B cell (primary cell): ENCODE measurements around the gene OR10H1. TPM values are rescaled to one million over a fixed set of nuclear protein-coding genes. Genes with fewer than 3 reads are reported as not detected.

Experiments
- ATAC-seq: fragments of 200-7000 bp; cut with Tn5 transposase; one replicate; pipeline ENCODE4 v1.10.0; 2021; ENCODE audit warnings: low read depth, mild to moderate bottlenecking, moderate number of reproducible peaks, moderate library complexity
- CTCF ChIA-PET: fragments of 350-600 bp; sonication (Branson Sonifier 250); formaldehyde crosslinking; loops from one replicate; lab custom pipeline; 2021; ENCODE audit warnings: antibody characterized with exemption, inconsistent platforms; lab: Charles Lee
- POLR2A ChIA-PET: fragments of 350-600 bp; sonication (Branson Sonifier 250); formaldehyde crosslinking; loops from one replicate; lab custom pipeline; 2021; ENCODE audit warnings: antibody characterized with exemption; lab: Charles Lee
- DNase-seq: peaks from one replicate; pipeline ENCODE4 v3.0.0; 2013
- H2AFZ ChIP-seq: 2 replicates; pipeline ENCODE4 v1.6.1; 2012; ENCODE audit warnings: mild to moderate bottlenecking, low read depth, low read length; ENCODE audit not compliant: insufficient read depth, poor library complexity, severe bottlenecking
- H3K27ac ChIP-seq, 2 donors: 1 replicate in 1 of 2; 2 replicates in 1 of 2; pipeline ENCODE4 v1.5.1; 2012 to 2013; ENCODE audit warnings: low read length in 2 of 2, mild to moderate bottlenecking in 2 of 2, moderate library complexity in 1 of 2
- H3K27me3 ChIP-seq, 4 experiments: fragments of 200-600 bp in 1 of 4; sonication (generic) in 1 of 4; replicated peaks in 1 of 4; 1 replicate in 2 of 4; 2 replicates in 2 of 4; pipeline versions ENCODE4 v1.6.1 to v1.7.0; 2013 to 2016; ENCODE audit warnings: low read length in 3 of 4, mild to moderate bottlenecking in 2 of 4, mixed read lengths in 1 of 4, moderate library complexity in 1 of 4; ENCODE audit not compliant: insufficient read depth in 4 of 4, control insufficient read depth in 3 of 4; ENCODE audit errors: control extremely low read depth in 1 of 4
- H3K36me3 ChIP-seq, 2 experiments: replicated peaks in 1 of 2; 1 replicate in 1 of 2; 2 replicates in 1 of 2; pipeline versions ENCODE4 v1.6.1 to v1.7.1; 2013; ENCODE audit warnings: low read length in 1 of 2; ENCODE audit not compliant: insufficient read depth in 2 of 2, control insufficient read depth in 1 of 2; ENCODE audit errors: control extremely low read depth in 1 of 2, extremely low read depth in 1 of 2
- H3K4me1 ChIP-seq, 2 donors: fragments of 200-600 bp in 1 of 2; sonication (generic) in 1 of 2; 1 replicate in 1 of 2; 2 replicates in 1 of 2; pipeline versions ENCODE4 v1.5.1 to v1.6.1; 2013 to 2017; ENCODE audit warnings: low read length in 2 of 2; ENCODE audit not compliant: control insufficient read depth in 2 of 2, insufficient read depth in 2 of 2
- H3K4me2 ChIP-seq: replicated peaks from 2 replicates; pipeline ENCODE3; 2012; ENCODE audit warnings: mild to moderate bottlenecking, low read depth, low read length; ENCODE audit not compliant: poor library complexity, severe bottlenecking
- H3K4me3 ChIP-seq, 5 experiments: fragments of 200-600 bp in 1 of 5; sonication (generic) in 1 of 5; 1 replicate in 3 of 5; 2 replicates in 2 of 5; pipeline versions ENCODE4 v1.5.1 to v1.7.0; 2011 to 2016; ENCODE audit warnings: low read length in 4 of 5, mild to moderate bottlenecking in 4 of 5, low read depth in 2 of 5, control low read depth in 1 of 5, moderate library complexity in 1 of 5; ENCODE audit not compliant: insufficient read depth in 1 of 5; ENCODE audit errors: control extremely low read depth in 1 of 5, extremely low read depth in 1 of 5
- H3K79me2 ChIP-seq: fragments of 200-600 bp; sonication (generic); one replicate; pipeline ENCODE4 v1.6.0; 2016; ENCODE audit warnings: low read length; ENCODE audit not compliant: control insufficient read depth, insufficient read depth
- H3K9ac ChIP-seq: fragments of 200-600 bp; sonication (generic); 2 replicates; pipeline ENCODE4 v1.6.1; 2017; ENCODE audit warnings: mild to moderate bottlenecking, low read length, moderate library complexity
- H3K9me3 ChIP-seq, 3 donors: one replicate each; pipeline versions ENCODE4 v1.6.1 to v1.7.1; 2013; ENCODE audit warnings: low read length in 2 of 3; ENCODE audit not compliant: control insufficient read depth in 2 of 3, insufficient read depth in 1 of 3; ENCODE audit errors: control extremely low read depth in 1 of 3
- H4K20me1 ChIP-seq: 2 replicates; pipeline ENCODE4 v1.6.0; 2012; ENCODE audit warnings: mild to moderate bottlenecking, low read length; ENCODE audit not compliant: insufficient read depth, control insufficient read depth, poor library complexity, severe bottlenecking
- H3K27ac Mint-ChIP-seq: one replicate; pipeline ENCODE4 v1.8.0; 2021; ENCODE audit warnings: mixed read lengths
- H3K27me3 Mint-ChIP-seq: one replicate; pipeline ENCODE4 v1.8.0; 2021; ENCODE audit warnings: mixed read lengths
- H3K4me1 Mint-ChIP-seq: one replicate; pipeline ENCODE4 v1.8.0; 2021; ENCODE audit warnings: mixed read lengths
- H3K4me3 Mint-ChIP-seq: one replicate; pipeline ENCODE4 v1.8.0; 2021; ENCODE audit warnings: mixed read lengths
- H3K9me3 Mint-ChIP-seq: one replicate; pipeline ENCODE4 v1.8.0; 2022; ENCODE audit warnings: mixed read lengths; ENCODE audit not compliant: insufficient read depth
- EZH2 ChIP-seq: IDR thresholded peaks from 2 replicates; pipeline ENCODE4 v1.6.1; 2012; ENCODE audit warnings: borderline replicate concordance, low read depth, mild to moderate bottlenecking, moderate library complexity, low read length; ENCODE audit not compliant: insufficient read depth, poor library complexity, severe bottlenecking
- WGBS: methylation state at CpG from one replicate; pipeline ENCODE4 v1.1.5; 2013; ENCODE audit warnings: missing lambda C conversion rate; ENCODE audit not compliant: insufficient coverage; 5-methylcytosine and 5-hydroxymethylcytosine counted together
- intact Hi-C: fragments of 100-400 bp; cut with micrococcal nuclease; formaldehyde crosslinking; loops from one replicate; pipeline ENCODE4 v1.10.0; 2022
- polyA plus RNA-seq: library from polyadenylated mRNA; depleted of rRNA; stranded (reverse); fragments of >200 nt; gene quantifications from 2 replicates; pipeline ENCODE4 v1.2.3, GENCODE V29; 2012
- total RNA-seq, 2 donors: library from RNA; stranded (reverse); fragments of 120-200 nt in 1 of 2; gene quantifications; 1 replicate in 1 of 2; 2 replicates in 1 of 2; pipeline versions ENCODE4 v1.2.3 to v1.2.4, GENCODE V29; 2013 to 2022

OR10H1 gene
- total and polyA plus RNA-seq, 2 donors (not counting 1 experiment from before 2014, with no cell fraction given) = 0.10 TPM; not detected in 1

GRCh38 chr19:15758379-15758778, 57.1 kb downstream of the OR10H1 start:
- ATAC-seq (no peak), DNase-seq (no peak)
- Mint-ChIP-seq H3K4me1 (no peaks in the 10 kb centered on the region), H3K4me3 (no peak overlapping the region), H3K9me3 (no peaks in the 10 kb centered on the region), H3K27ac (no peak overlapping the region), H3K27me3 (peaks cover 64% of the 10 kb centered on the region)
- intact Hi-C loops = no loop called here
- Histone ChIP-seq H3K4me2 (no peak overlapping the region), H2AFZ (no peak overlapping the region), H3K4me1 (no peaks in the 10 kb centered on the region), H3K36me3 (no peaks in the 10 kb centered on the region), H3K27ac (no peak overlapping the region), H3K27me3 (peaks cover 0 to 25% (median 23%) of the 10 kb centered on the region in 4 experiments), H3K4me3 (no peak overlapping the region), H3K79me2 (no peaks in the 10 kb centered on the region), H3K9ac (no peak overlapping the region), H4K20me1 (no peaks in the 10 kb centered on the region), H3K9me3 (peaks cover 0 to 6% (median 0%) of the 10 kb centered on the region in 3 donors)
- POLR2A ChIA-PET = no interaction called here
- 80% methylated on average over 1 of the region's 2 CpGs for WGBS
- CTCF ChIA-PET = no interaction called here
- TF ChIP-seq EZH2 = no peak

Other genes starting within 250 kb of the OR10H1 start
- gene CYP4F8, start 200.4 kb downstream of the OR10H1 start, total RNA-seq = not detected in 2 replicates
- gene CYP4F8, start 200.4 kb downstream of the OR10H1 start, polyA plus RNA-seq = not detected in 2 replicates
- gene CYP4F3, start 174.8 kb downstream of the OR10H1 start, total RNA-seq = 0.63 TPM in 1 of 2 replicates, not detected in the other
- gene CYP4F3, start 174.8 kb downstream of the OR10H1 start, polyA plus RNA-seq = 0.03 TPM in 1 of 2 replicates, not detected in the other
- gene CYP4F12, start 142.6 kb downstream of the OR10H1 start, total RNA-seq = not detected in 2 replicates
- not detected in 2 replicates for gene CYP4F12, start 142.6 kb downstream of the OR10H1 start, polyA plus RNA-seq
- not detected in 2 replicates for gene OR10H2, start 87.6 kb downstream of the OR10H1 start, total RNA-seq
- gene OR10H2, start 87.6 kb downstream of the OR10H1 start, polyA plus RNA-seq = not detected in 2 replicates
- gene OR10H3, start 77.7 kb downstream of the OR10H1 start, total RNA-seq = not detected in 2 replicates
- not detected in 2 replicates for gene OR10H3, start 77.7 kb downstream of the OR10H1 start, polyA plus RNA-seq
- not detected in 2 replicates for gene OR10H5, start 28.0 kb downstream of the OR10H1 start, total RNA-seq
- gene OR10H5, start 28.0 kb downstream of the OR10H1 start, polyA plus RNA-seq = not detected in 2 replicates
- not detected in 2 replicates for gene CYP4F2, start 82.4 kb upstream of the OR10H1 start, total RNA-seq
- gene CYP4F2, start 82.4 kb upstream of the OR10H1 start, polyA plus RNA-seq = not detected in 2 replicates
- gene CYP4F11, start 118.9 kb upstream of the OR10H1 start, total RNA-seq = not detected in 2 replicates
- not detected in 2 replicates for gene CYP4F11, start 118.9 kb upstream of the OR10H1 start, polyA plus RNA-seq
- not detected in 2 replicates for gene OR10H4, start 133.3 kb upstream of the OR10H1 start, total RNA-seq
- gene OR10H4, start 133.3 kb upstream of the OR10H1 start, polyA plus RNA-seq = not detected in 2 replicates